Astrocyte (in vitro differentiated cells and primary cell): Measurements from ENCODE around the gene IL6ST.
"Not testable (repeated sequence)": the region's sequence is repeated elsewhere in the genome, so short reads cannot be mapped to it uniquely, and the experiment has no call there.

Experiments used
- EZH2 ChIP-seq: IDR thresholded peaks from 2 replicates; pipeline ENCODE4 v1.6.1; 2012; ENCODE audit warnings: mild to moderate bottlenecking, low read length, inconsistent platforms; ENCODE audit not compliant: insufficient read depth
- TF ChIP-seq, protein P1 (sequence below): IDR thresholded peaks from 2 replicates; pipeline ENCODE4 v1.5.1; 2011; ENCODE audit warnings: low read depth, mild to moderate bottlenecking, inconsistent platforms, low read length, moderate library complexity; ENCODE audit not compliant: insufficient read depth

DNA sequence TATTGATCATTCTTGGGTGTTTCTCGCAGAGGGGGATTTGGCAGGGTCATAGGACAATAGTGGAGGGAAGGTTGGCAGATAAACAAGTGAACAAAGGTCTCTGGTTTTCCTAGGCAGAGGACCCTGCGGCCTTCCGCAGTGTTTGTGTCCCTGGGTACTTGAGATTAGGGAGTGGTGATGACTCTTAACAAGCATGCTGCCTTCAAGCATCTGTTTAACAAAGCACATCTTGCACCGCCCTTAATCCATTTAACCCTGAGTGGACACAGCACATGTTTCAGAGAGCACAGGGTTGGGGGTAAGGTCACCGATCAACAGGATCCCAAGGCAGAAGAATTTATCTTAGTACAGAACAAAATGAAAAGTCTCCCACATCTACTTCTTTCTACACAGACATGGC is 19.2 kb upstream of the IL6ST start:
- TF ChIP-seq, protein P1, sequence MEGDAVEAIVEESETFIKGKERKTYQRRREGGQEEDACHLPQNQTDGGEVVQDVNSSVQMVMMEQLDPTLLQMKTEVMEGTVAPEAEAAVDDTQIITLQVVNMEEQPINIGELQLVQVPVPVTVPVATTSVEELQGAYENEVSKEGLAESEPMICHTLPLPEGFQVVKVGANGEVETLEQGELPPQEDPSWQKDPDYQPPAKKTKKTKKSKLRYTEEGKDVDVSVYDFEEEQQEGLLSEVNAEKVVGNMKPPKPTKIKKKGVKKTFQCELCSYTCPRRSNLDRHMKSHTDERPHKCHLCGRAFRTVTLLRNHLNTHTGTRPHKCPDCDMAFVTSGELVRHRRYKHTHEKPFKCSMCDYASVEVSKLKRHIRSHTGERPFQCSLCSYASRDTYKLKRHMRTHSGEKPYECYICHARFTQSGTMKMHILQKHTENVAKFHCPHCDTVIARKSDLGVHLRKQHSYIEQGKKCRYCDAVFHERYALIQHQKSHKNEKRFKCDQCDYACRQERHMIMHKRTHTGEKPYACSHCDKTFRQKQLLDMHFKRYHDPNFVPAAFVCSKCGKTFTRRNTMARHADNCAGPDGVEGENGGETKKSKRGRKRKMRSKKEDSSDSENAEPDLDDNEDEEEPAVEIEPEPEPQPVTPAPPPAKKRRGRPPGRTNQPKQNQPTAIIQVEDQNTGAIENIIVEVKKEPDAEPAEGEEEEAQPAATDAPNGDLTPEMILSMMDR = not testable (repeated sequence)
- TF ChIP-seq EZH2 = not testable (repeated sequence)
